Measurements from ENCODE around the gene ZNF423. TPM values are rescaled to one million over a fixed set of nuclear protein-coding genes. Genes with fewer than 3 reads are reported as not detected.
A peak's percentile ranks its signal among the peaks of the same experiment; 100 is the strongest.

Gene ZNF423
- total and polyA plus RNA-seq, 9 of the 15 experiments (the other 6 are each of a cell fraction or from before 2014, with no cell fraction given), result not detected

DNA sequence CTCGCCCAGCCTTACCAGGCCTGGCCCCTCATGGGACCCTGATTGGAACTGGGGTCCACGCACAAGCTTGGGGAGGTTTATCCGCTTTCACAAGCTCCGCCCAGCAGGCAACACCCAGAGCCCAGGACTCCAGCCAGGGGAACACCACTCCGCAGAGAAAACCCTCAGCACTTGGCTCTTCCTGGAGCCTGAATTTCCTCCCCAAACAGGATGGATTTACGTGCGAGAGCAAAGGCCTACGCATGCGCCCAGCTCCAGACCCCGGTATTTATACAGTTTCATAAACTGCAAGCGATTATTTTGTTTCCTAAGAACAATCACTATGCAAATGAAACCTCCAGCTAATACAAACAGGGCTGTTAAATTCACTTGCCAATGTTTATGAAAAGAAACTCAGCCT is 22.8 kb downstream of the ZNF423 start (continued):
- TF ChIP-seq, protein P1, sequence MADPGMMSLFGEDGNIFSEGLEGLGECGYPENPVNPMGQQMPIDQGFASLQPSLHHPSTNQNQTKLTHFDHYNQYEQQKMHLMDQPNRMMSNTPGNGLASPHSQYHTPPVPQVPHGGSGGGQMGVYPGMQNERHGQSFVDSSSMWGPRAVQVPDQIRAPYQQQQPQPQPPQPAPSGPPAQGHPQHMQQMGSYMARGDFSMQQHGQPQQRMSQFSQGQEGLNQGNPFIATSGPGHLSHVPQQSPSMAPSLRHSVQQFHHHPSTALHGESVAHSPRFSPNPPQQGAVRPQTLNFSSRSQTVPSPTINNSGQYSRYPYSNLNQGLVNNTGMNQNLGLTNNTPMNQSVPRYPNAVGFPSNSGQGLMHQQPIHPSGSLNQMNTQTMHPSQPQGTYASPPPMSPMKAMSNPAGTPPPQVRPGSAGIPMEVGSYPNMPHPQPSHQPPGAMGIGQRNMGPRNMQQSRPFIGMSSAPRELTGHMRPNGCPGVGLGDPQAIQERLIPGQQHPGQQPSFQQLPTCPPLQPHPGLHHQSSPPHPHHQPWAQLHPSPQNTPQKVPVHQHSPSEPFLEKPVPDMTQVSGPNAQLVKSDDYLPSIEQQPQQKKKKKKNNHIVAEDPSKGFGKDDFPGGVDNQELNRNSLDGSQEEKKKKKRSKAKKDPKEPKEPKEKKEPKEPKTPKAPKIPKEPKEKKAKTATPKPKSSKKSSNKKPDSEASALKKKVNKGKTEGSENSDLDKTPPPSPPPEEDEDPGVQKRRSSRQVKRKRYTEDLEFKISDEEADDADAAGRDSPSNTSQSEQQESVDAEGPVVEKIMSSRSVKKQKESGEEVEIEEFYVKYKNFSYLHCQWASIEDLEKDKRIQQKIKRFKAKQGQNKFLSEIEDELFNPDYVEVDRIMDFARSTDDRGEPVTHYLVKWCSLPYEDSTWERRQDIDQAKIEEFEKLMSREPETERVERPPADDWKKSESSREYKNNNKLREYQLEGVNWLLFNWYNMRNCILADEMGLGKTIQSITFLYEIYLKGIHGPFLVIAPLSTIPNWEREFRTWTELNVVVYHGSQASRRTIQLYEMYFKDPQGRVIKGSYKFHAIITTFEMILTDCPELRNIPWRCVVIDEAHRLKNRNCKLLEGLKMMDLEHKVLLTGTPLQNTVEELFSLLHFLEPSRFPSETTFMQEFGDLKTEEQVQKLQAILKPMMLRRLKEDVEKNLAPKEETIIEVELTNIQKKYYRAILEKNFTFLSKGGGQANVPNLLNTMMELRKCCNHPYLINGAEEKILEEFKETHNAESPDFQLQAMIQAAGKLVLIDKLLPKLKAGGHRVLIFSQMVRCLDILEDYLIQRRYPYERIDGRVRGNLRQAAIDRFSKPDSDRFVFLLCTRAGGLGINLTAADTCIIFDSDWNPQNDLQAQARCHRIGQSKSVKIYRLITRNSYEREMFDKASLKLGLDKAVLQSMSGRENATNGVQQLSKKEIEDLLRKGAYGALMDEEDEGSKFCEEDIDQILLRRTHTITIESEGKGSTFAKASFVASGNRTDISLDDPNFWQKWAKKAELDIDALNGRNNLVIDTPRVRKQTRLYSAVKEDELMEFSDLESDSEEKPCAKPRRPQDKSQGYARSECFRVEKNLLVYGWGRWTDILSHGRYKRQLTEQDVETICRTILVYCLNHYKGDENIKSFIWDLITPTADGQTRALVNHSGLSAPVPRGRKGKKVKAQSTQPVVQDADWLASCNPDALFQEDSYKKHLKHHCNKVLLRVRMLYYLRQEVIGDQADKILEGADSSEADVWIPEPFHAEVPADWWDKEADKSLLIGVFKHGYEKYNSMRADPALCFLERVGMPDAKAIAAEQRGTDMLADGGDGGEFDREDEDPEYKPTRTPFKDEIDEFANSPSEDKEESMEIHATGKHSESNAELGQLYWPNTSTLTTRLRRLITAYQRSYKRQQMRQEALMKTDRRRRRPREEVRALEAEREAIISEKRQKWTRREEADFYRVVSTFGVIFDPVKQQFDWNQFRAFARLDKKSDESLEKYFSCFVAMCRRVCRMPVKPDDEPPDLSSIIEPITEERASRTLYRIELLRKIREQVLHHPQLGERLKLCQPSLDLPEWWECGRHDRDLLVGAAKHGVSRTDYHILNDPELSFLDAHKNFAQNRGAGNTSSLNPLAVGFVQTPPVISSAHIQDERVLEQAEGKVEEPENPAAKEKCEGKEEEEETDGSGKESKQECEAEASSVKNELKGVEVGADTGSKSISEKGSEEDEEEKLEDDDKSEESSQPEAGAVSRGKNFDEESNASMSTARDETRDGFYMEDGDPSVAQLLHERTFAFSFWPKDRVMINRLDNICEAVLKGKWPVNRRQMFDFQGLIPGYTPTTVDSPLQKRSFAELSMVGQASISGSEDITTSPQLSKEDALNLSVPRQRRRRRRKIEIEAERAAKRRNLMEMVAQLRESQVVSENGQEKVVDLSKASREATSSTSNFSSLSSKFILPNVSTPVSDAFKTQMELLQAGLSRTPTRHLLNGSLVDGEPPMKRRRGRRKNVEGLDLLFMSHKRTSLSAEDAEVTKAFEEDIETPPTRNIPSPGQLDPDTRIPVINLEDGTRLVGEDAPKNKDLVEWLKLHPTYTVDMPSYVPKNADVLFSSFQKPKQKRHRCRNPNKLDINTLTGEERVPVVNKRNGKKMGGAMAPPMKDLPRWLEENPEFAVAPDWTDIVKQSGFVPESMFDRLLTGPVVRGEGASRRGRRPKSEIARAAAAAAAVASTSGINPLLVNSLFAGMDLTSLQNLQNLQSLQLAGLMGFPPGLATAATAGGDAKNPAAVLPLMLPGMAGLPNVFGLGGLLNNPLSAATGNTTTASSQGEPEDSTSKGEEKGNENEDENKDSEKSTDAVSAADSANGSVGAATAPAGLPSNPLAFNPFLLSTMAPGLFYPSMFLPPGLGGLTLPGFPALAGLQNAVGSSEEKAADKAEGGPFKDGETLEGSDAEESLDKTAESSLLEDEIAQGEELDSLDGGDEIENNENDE (IDR thresholded peaks at IDR 0.05; ENCODE audit: low read depth, low read length), result no peak
- TF ChIP-seq NRF1 (conservative IDR thresholded peaks at IDR 0.05 in 1 of 2, IDR thresholded peaks at IDR 0.05 in 1 of 2), result peak; percentile 54 to 64
- TF ChIP-seq NCOR1 (IDR thresholded peaks at IDR 0.05), result no peak
- no peak for TF ChIP-seq RBBP5 (IDR thresholded peaks at IDR 0.05; ENCODE audit: borderline replicate concordance, insufficient read depth, low read length, poor library complexity, severe bottlenecking)
- TF ChIP-seq FIP1L1 (IDR thresholded peaks at IDR 0.05; ENCODE audit: low read depth, low read length, poor library complexity, severe bottlenecking), result no peak
- TF ChIP-seq, protein P2, sequence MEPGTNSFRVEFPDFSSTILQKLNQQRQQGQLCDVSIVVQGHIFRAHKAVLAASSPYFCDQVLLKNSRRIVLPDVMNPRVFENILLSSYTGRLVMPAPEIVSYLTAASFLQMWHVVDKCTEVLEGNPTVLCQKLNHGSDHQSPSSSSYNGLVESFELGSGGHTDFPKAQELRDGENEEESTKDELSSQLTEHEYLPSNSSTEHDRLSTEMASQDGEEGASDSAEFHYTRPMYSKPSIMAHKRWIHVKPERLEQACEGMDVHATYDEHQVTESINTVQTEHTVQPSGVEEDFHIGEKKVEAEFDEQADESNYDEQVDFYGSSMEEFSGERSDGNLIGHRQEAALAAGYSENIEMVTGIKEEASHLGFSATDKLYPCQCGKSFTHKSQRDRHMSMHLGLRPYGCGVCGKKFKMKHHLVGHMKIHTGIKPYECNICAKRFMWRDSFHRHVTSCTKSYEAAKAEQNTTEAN (CRISPR knock-in tag; IDR thresholded peaks at IDR 0.05), result no peak
